H9 (cell line): ENCODE results near the gene GLIS2. TPM values are rescaled to one million over a fixed set of nuclear protein-coding genes. Genes with fewer than 3 reads are reported as not detected.

Experiments
- DNase-seq: peaks from one replicate; pipeline ENCODE4 v3.0.0-alpha.2; 2017
- H2AFZ ChIP-seq: one replicate; pipeline ENCODE4 v1.6.1; 2013; ENCODE audit warnings: mild to moderate bottlenecking, low read length, control low read depth, moderate library complexity
- H2AK5ac ChIP-seq: 2 replicates; pipeline ENCODE4 v1.6.1; 2013; ENCODE audit warnings: low read length, control low read depth, mixed read lengths; ENCODE audit not compliant: insufficient read length
- H2BK120ac ChIP-seq: one replicate; pipeline ENCODE4 v1.6.1; 2013; ENCODE audit warnings: low read depth, mild to moderate bottlenecking, low read length, control low read depth, inconsistent platforms; ENCODE audit not compliant: poor library complexity, severe bottlenecking
- H2BK12ac ChIP-seq: 2 replicates; pipeline ENCODE4 v1.6.1; 2013; ENCODE audit warnings: low read length, control low read depth, mixed read lengths, low read depth; ENCODE audit not compliant: insufficient read length
- H2BK15ac ChIP-seq: 2 replicates; pipeline ENCODE4 v1.6.1; 2013; ENCODE audit warnings: low read depth, low read length, control low read depth
- H2BK20ac ChIP-seq: one replicate; pipeline ENCODE4 v1.6.1; 2013; ENCODE audit warnings: low read depth, mild to moderate bottlenecking, low read length, control low read depth, inconsistent platforms; ENCODE audit not compliant: poor library complexity, severe bottlenecking
- H2BK5ac ChIP-seq: 2 replicates; pipeline ENCODE4 v1.6.1; 2013; ENCODE audit warnings: low read length, control low read depth, mixed read lengths; ENCODE audit not compliant: insufficient read length
- H3K14ac ChIP-seq: 2 replicates; pipeline ENCODE4 v1.6.1; 2013; ENCODE audit warnings: low read length, control low read depth; ENCODE audit not compliant: insufficient read depth
- H3K18ac ChIP-seq: 2 replicates; pipeline ENCODE4 v1.6.1; 2013; ENCODE audit warnings: low read depth, mild to moderate bottlenecking, mixed read lengths, low read length, control low read depth; ENCODE audit not compliant: insufficient read length
- H3K23ac ChIP-seq: 2 replicates; pipeline ENCODE4 v1.6.1; 2013; ENCODE audit warnings: low read length, control low read depth, mixed read lengths, low read depth; ENCODE audit not compliant: insufficient read length
- H3K23me2 ChIP-seq: 2 replicates; pipeline ENCODE4 v1.6.1; 2013; ENCODE audit warnings: low read depth, mild to moderate bottlenecking, mixed read lengths, low read length, control low read depth; ENCODE audit not compliant: insufficient read length, poor library complexity, severe bottlenecking
- H3K27ac ChIP-seq: 2 replicates; pipeline ENCODE4 v1.5.1; 2013; ENCODE audit warnings: low read length, control low read depth, mixed read lengths, low read depth; ENCODE audit not compliant: insufficient read length
- H3K27me3 ChIP-seq: 2 replicates; pipeline ENCODE4 v1.6.1; 2013; ENCODE audit warnings: low read length, control low read depth, inconsistent platforms; ENCODE audit not compliant: insufficient read depth
- H3K4ac ChIP-seq: 2 replicates; pipeline ENCODE4 v1.6.1; 2013; ENCODE audit warnings: low read depth, mild to moderate bottlenecking, control low read depth, inconsistent platforms, low read length, moderate library complexity
- H3K4me1 ChIP-seq: 2 replicates; pipeline ENCODE4 v1.6.1; 2013; ENCODE audit warnings: low read length, control low read depth, inconsistent platforms; ENCODE audit not compliant: insufficient read depth
- H3K4me2 ChIP-seq: 2 replicates; pipeline ENCODE4 v1.6.1; 2013; ENCODE audit warnings: low read length, control low read depth, mixed read lengths; ENCODE audit not compliant: insufficient read length, insufficient read depth
- H3K56ac ChIP-seq: 2 replicates; pipeline ENCODE4 v1.6.1; 2013; ENCODE audit warnings: low read depth, mild to moderate bottlenecking, mixed read lengths, low read length, control low read depth; ENCODE audit not compliant: insufficient read length
- H3K79me1 ChIP-seq: 2 replicates; pipeline ENCODE4 v1.6.1; 2013; ENCODE audit warnings: low read depth, mild to moderate bottlenecking, moderate library complexity, low read length, control low read depth, inconsistent platforms; ENCODE audit not compliant: insufficient read depth, poor library complexity, severe bottlenecking
- H3K79me2 ChIP-seq: 2 replicates; pipeline ENCODE4 v1.6.1; 2013; ENCODE audit warnings: low read length, control low read depth, inconsistent platforms; ENCODE audit not compliant: insufficient read depth
- H3K9ac ChIP-seq: 2 replicates; pipeline ENCODE4 v1.6.1; 2013; ENCODE audit warnings: low read length, control low read depth, mixed read lengths; ENCODE audit not compliant: insufficient read length; ENCODE audit errors: extremely low read depth
- H3K9me3 ChIP-seq: one replicate; pipeline ENCODE4 v1.6.1; 2013; ENCODE audit warnings: low read depth, low read length, inconsistent platforms; ENCODE audit not compliant: control insufficient read depth
- H3T11ph ChIP-seq: one replicate; pipeline ENCODE4 v1.6.1; 2013; ENCODE audit warnings: mild to moderate bottlenecking, low read length, control low read depth, inconsistent platforms
- H4K20me1 ChIP-seq: one replicate; pipeline ENCODE4 v1.6.1; 2013; ENCODE audit not compliant: control insufficient read depth, insufficient read length, insufficient read depth
- H4K5ac ChIP-seq: 2 replicates; pipeline ENCODE4 v1.6.1; 2013; ENCODE audit warnings: low read depth, mild to moderate bottlenecking, mixed read lengths, low read length, control low read depth; ENCODE audit not compliant: insufficient read length
- H4K8ac ChIP-seq: replicated peaks from 2 replicates; pipeline ENCODE4 v1.6.1; 2013; ENCODE audit warnings: low read length, control low read depth, mixed read lengths, low read depth; ENCODE audit not compliant: insufficient read length
- H4K91ac ChIP-seq: 2 replicates; pipeline ENCODE4 v1.6.1; 2013; ENCODE audit warnings: low read depth, mild to moderate bottlenecking, moderate library complexity, mixed read lengths, low read length, control low read depth; ENCODE audit not compliant: insufficient read length
- H3K27ac Mint-ChIP-seq, 3 experiments: 2 replicates in 2 of 3; 3 replicates in 1 of 3; pipeline ENCODE4 v1.8.0; 2020 to 2021; ENCODE audit warnings: mixed read lengths in 3 of 3, mild to moderate bottlenecking in 1 of 3, moderate library complexity in 1 of 3
- H3K27me3 Mint-ChIP-seq: 2 replicates; pipeline ENCODE4 v1.8.0; 2021; ENCODE audit warnings: low read depth, mild to moderate bottlenecking, moderate library complexity, mixed read lengths
- H3K36me3 Mint-ChIP-seq, 3 experiments: 2 replicates in 2 of 3; 3 replicates in 1 of 3; pipeline ENCODE4 v1.8.0; 2020 to 2021; ENCODE audit warnings: low read depth in 3 of 3, mixed read lengths in 3 of 3; ENCODE audit not compliant: insufficient read depth in 1 of 3
- H3K4me1 Mint-ChIP-seq, 2 experiments: 2 replicates each; pipeline ENCODE4 v1.8.0; 2020; ENCODE audit warnings: mixed read lengths in 2 of 2
- H3K4me3 Mint-ChIP-seq, 2 experiments: 2 replicates in 1 of 2; 3 replicates in 1 of 2; pipeline ENCODE4 v1.8.0; 2020 to 2021; ENCODE audit warnings: mild to moderate bottlenecking in 2 of 2, mixed read lengths in 2 of 2, moderate library complexity in 1 of 2
- H3K9me3 Mint-ChIP-seq, 2 experiments: 2 replicates in 1 of 2; 3 replicates in 1 of 2; pipeline ENCODE4 v1.8.0; 2020; ENCODE audit warnings: mild to moderate bottlenecking in 2 of 2, mixed read lengths in 2 of 2, moderate library complexity in 1 of 2
- WGBS: extraction: QIAGEN DNeasy Blood & Tissue Kit; methylation state at CpG from one replicate; pipeline ENCODE4 v1.1.7; 2013; ENCODE audit warnings: missing lambda C conversion rate, low lambda C conversion rate, mixed read lengths; ENCODE audit not compliant: insufficient read length; ENCODE audit errors: extremely low coverage; 5-methylcytosine and 5-hydroxymethylcytosine counted together
- total RNA-seq: library from RNA; stranded (reverse); gene quantifications from 2 replicates; pipeline ENCODE4 v1.2.1, GENCODE V29; 2021
- TF ChIP-seq, protein P1 (sequence below): fragments of 200-600 bp; sonication (generic); conservative IDR thresholded peaks from 3 replicates; pipeline ENCODE4 v1.8.0; 2021; ENCODE audit warnings: antibody characterized with exemption, mild to moderate bottlenecking

Gene GLIS2
- total RNA-seq, 1 experiment from 2014 or later: 14.3 TPM

DNA sequence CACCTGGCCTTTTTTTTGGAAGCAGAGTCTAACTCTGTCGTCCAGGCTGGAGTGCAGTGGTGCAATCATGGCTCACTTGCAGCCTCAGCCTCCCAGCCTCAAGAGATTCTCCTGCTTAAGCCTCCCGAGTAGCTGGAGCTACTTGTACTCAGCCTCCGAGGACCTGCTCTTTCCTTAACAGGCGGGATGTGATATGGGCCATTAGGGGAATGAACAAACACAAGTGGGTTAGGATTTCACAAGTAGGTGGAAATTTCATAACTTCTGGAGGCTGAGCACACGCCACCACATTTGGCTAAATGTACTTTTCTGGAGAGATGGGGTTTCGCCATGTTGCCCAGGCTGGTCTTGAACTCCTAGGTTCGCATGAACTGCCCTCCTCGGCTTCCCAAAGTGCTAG, 31.1 kb downstream of the GLIS2 start:
- Histone ChIP-seq H2AK5ac (no peak overlapping the region), H3K27ac (no peak overlapping the region), H3K9me3 (no peaks in the 10 kb centered on the region), H3K4me2 (no peak overlapping the region), H3K23ac (no peak overlapping the region), H4K8ac (no peak overlapping the region), H2AFZ (no peak overlapping the region), H2BK20ac (no peak overlapping the region), H3K4me1 (no peaks in the 10 kb centered on the region), H4K20me1 (no peaks in the 10 kb centered on the region), H3K9ac (no peak overlapping the region), H2BK15ac (no peak overlapping the region), H3K56ac (no peak overlapping the region), H3K27me3 (no peaks in the 10 kb centered on the region), H4K91ac (no peak overlapping the region), H3T11ph (no peak overlapping the region), H2BK12ac (no peak overlapping the region), H3K79me1 (peaks cover 7% of the 10 kb centered on the region), H3K14ac (no peak overlapping the region), H3K23me2 (no peaks in the 10 kb centered on the region), H4K5ac (no peak overlapping the region), H2BK5ac (no peak overlapping the region), H3K4ac (no peak overlapping the region), H3K18ac (no peak overlapping the region), H3K79me2 (peaks cover 14% of the 10 kb centered on the region; the same call in 1 of the 2 replicates), H2BK120ac (no peak overlapping the region)
- Mint-ChIP-seq H3K27me3 (peaks cover 4% of the 10 kb centered on the region), H3K4me1 (peaks cover 6% of the 10 kb centered on the region in 2 experiments), H3K27ac (no peak overlapping the region; a peak in 1 of 7 replicates), H3K9me3 (peaks cover 18% of the 10 kb centered on the region in 2 experiments), H3K36me3 (peaks cover 28 to 35% (median 33%) of the 10 kb centered on the region in 3 experiments), H3K4me3 (no peak overlapping the region; a peak in 1 of 5 replicates)
- no CpG with 5 or more reads among the region's 8 CpGs for WGBS
- DNase-seq: no peak
- TF ChIP-seq, protein P1, sequence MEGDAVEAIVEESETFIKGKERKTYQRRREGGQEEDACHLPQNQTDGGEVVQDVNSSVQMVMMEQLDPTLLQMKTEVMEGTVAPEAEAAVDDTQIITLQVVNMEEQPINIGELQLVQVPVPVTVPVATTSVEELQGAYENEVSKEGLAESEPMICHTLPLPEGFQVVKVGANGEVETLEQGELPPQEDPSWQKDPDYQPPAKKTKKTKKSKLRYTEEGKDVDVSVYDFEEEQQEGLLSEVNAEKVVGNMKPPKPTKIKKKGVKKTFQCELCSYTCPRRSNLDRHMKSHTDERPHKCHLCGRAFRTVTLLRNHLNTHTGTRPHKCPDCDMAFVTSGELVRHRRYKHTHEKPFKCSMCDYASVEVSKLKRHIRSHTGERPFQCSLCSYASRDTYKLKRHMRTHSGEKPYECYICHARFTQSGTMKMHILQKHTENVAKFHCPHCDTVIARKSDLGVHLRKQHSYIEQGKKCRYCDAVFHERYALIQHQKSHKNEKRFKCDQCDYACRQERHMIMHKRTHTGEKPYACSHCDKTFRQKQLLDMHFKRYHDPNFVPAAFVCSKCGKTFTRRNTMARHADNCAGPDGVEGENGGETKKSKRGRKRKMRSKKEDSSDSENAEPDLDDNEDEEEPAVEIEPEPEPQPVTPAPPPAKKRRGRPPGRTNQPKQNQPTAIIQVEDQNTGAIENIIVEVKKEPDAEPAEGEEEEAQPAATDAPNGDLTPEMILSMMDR: no peak
